HCT116 (cell line): ENCODE measurements around the gene COL15A1. TPM values are rescaled to one million over a fixed set of nuclear protein-coding genes. Genes with fewer than 3 reads are reported as not detected.

Experiments used
- ATAC-seq: fragments of 200-7000 bp; cut with Tn5 transposase; 2 replicates; pipeline ENCODE4 v1.9.1; 2020; ENCODE audit warnings: mild to moderate bottlenecking, moderate library complexity
- BruUV-seq: library from RNA; stranded (reverse); fragments of 400-500 nt; replicated peaks from 2 replicates; lab custom pipeline; 2021; lab: Mats Ljungman, UMichigan
- CTCF ChIA-PET: fragments of 300-600 bp; sonication (Branson Sonifier 250); formaldehyde crosslinking; loops from one replicate; lab custom pipeline; 2021; ENCODE audit warnings: antibody characterized with exemption; lab: Charles Lee
- POLR2A ChIA-PET: fragments of 300-600, 350-600 bp; sonication (Branson Sonifier 250); formaldehyde crosslinking; loops from one replicate; lab custom pipeline; 2021; ENCODE audit warnings: antibody characterized with exemption; lab: Charles Lee
- RAD21 ChIA-PET, 2 experiments: fragments of 300-600 bp; sonication (Branson Sonifier 250); formaldehyde crosslinking; loops; one replicate each; lab custom pipeline; 2023; ENCODE audit warnings: low total read pairs in 2 of 2; ENCODE audit not compliant: uncharacterized antibody in 2 of 2, unreplicated experiment in 2 of 2, low non-redundant PET in 1 of 2; lab: Charles Lee
- DNase-seq: peaks from one replicate; pipeline ENCODE4 v3.0.0-alpha.2; 2010; ENCODE audit warnings: low read depth, low spot score
- H2AFZ ChIP-seq: fragments of 200-600 bp; shearing (Covaris generic), sonication (generic); 2 replicates; pipeline ENCODE4 v1.6.1; 2017; ENCODE audit warnings: low read depth, mixed run types, mixed read lengths, antibody characterized with exemption, low read length; ENCODE audit not compliant: poor library complexity, severe bottlenecking
- H3K27ac ChIP-seq: 2 replicates; pipeline ENCODE4 v1.5.1; 2012; ENCODE audit warnings: low read depth, low read length
- H3K27me3 ChIP-seq: fragments of 200-600 bp; sonication (generic); 2 replicates; pipeline ENCODE4 v1.6.1; 2016; ENCODE audit warnings: mixed run types, low read length, mixed read lengths; ENCODE audit not compliant: insufficient read depth
- H3K36me3 ChIP-seq, 2 experiments: fragments of 200-500 bp in 1 of 2; fragments of 200-600 bp in 1 of 2; sonication (Bioruptor generic) in 1 of 2; sonication (generic) in 1 of 2; 2 replicates each; pipeline versions ENCODE4 v1.5.1 to v1.6.1; 2014 to 2016; ENCODE audit warnings: low read length in 2 of 2, inconsistent platforms in 1 of 2, mixed read lengths in 1 of 2, mixed run types in 1 of 2; ENCODE audit not compliant: insufficient read depth in 2 of 2, control insufficient read depth in 1 of 2
- H3K4me1 ChIP-seq, 2 experiments: fragments of 200-600 bp in 1 of 2; sonication (generic) in 1 of 2; 2 replicates each; pipeline versions ENCODE4 v1.5.1 to v1.6.1; 2012 to 2017; ENCODE audit warnings: low read length in 2 of 2, inconsistent platforms in 1 of 2, mild to moderate bottlenecking in 1 of 2, mixed read lengths in 1 of 2, mixed run types in 1 of 2, moderate library complexity in 1 of 2; ENCODE audit not compliant: insufficient read depth in 2 of 2, control insufficient read depth in 1 of 2
- H3K4me2 ChIP-seq: fragments of 200-600 bp; sonication (generic); 2 replicates; pipeline ENCODE4 v1.6.1; 2017; ENCODE audit warnings: mixed run types, low read length, mixed read lengths
- H3K4me3 ChIP-seq, 2 experiments: fragments of 200-600 bp in 1 of 2; sonication (generic) in 1 of 2; replicated peaks in 1 of 2; 2 replicates each; pipeline ENCODE4 v1.5.1; 2011 to 2016; ENCODE audit warnings: low read length in 2 of 2, control low read depth in 1 of 2, low read depth in 1 of 2, mild to moderate bottlenecking in 1 of 2, mixed read lengths in 1 of 2, mixed run types in 1 of 2
- H3K79me2 ChIP-seq: fragments of 200-600 bp; sonication (generic); 2 replicates; pipeline ENCODE4 v1.6.1; 2017; ENCODE audit warnings: mild to moderate bottlenecking, mixed run types, low read length, moderate library complexity, mixed read lengths; ENCODE audit not compliant: insufficient read depth
- H3K9ac ChIP-seq: fragments of 200-600 bp; sonication (generic); 2 replicates; pipeline ENCODE4 v1.6.1; 2016; ENCODE audit warnings: low read length, mixed read lengths
- H3K9me2 ChIP-seq: fragments of 200-600 bp; sonication (generic), shearing (Covaris generic); 2 replicates; pipeline ENCODE4 v1.6.1; 2017; ENCODE audit warnings: mixed run types, mild to moderate bottlenecking, moderate library complexity; ENCODE audit not compliant: insufficient read depth
- H3K9me3 ChIP-seq, 2 experiments: fragments of 200-500 bp in 1 of 2; fragments of 200-600 bp in 1 of 2; sonication (Bioruptor generic) in 1 of 2; sonication (generic) in 1 of 2; 2 replicates each; pipeline ENCODE4 v1.6.1; 2014 to 2017; ENCODE audit warnings: low read length in 2 of 2, mixed read lengths in 2 of 2, inconsistent platforms in 1 of 2, low read depth in 1 of 2, mild to moderate bottlenecking in 1 of 2, mixed run types in 1 of 2, moderate library complexity in 1 of 2; ENCODE audit not compliant: control insufficient read depth in 1 of 2, insufficient read depth in 1 of 2
- H4K20me1 ChIP-seq: fragments of 200-600 bp; sonication (generic), shearing (Covaris generic); 2 replicates; pipeline ENCODE4 v1.6.1; 2017; ENCODE audit warnings: mixed run types, mild to moderate bottlenecking, moderate library complexity; ENCODE audit not compliant: insufficient read depth
- ATF3 ChIP-seq: IDR thresholded peaks from 2 replicates; pipeline ENCODE4 v1.6.1; 2012
- CBX3 ChIP-seq: IDR thresholded peaks from 2 replicates; pipeline ENCODE4 v1.6.1; 2012; ENCODE audit warnings: low read depth
- CEBPB ChIP-seq: IDR thresholded peaks from 2 replicates; pipeline ENCODE4 v1.6.1; 2012; ENCODE audit warnings: low read depth
- EGR1 ChIP-seq: IDR thresholded peaks from 2 replicates; pipeline ENCODE4 v1.6.1; 2012; ENCODE audit warnings: low read depth
- EZH2phosphoT487 ChIP-seq: fragments of 200-600 bp; IDR thresholded peaks from 2 replicates; pipeline ENCODE4 v1.6.1; 2018; ENCODE audit warnings: antibody characterized with exemption, borderline replicate concordance
- FOSL1 ChIP-seq: IDR thresholded peaks from 2 replicates; pipeline ENCODE4 v1.6.1; 2012; ENCODE audit warnings: low read depth
- POLR2A ChIP-seq: IDR thresholded peaks from 2 replicates; pipeline ENCODE4 v1.7.0; 2011; ENCODE audit warnings: borderline replicate concordance; ENCODE audit not compliant: insufficient read depth, insufficient read length; ENCODE audit errors: extremely low read depth
- POLR2AphosphoS5 ChIP-seq: IDR thresholded peaks from 2 replicates; pipeline ENCODE4 v1.6.1; 2011; ENCODE audit warnings: mild to moderate bottlenecking, low read depth, low read length, moderate library complexity
- SIN3A ChIP-seq: IDR thresholded peaks from 2 replicates; pipeline ENCODE4 v1.6.1; 2012; ENCODE audit warnings: low read depth
- SP1 ChIP-seq: IDR thresholded peaks from 2 replicates; pipeline ENCODE4 v1.6.1; 2012; ENCODE audit warnings: low read depth
- YY1 ChIP-seq: IDR thresholded peaks from 2 replicates; pipeline ENCODE4 v1.6.1; 2011; ENCODE audit warnings: low read length, low read depth, moderate library complexity, mild to moderate bottlenecking; ENCODE audit not compliant: insufficient replicate concordance; ENCODE audit errors: extremely low read depth
- ZBTB33 ChIP-seq: IDR thresholded peaks from 2 replicates; pipeline ENCODE4 v1.6.1; 2011; ENCODE audit warnings: mild to moderate bottlenecking, low read length, moderate library complexity; ENCODE audit not compliant: insufficient replicate concordance; ENCODE audit errors: extremely low read depth
- ZFX ChIP-seq: fragments of 450-650 bp; IDR thresholded peaks from 2 replicates; pipeline ENCODE4 v1.6.1; 2017
- intact Hi-C: fragments of 100-400 bp; cut with micrococcal nuclease; formaldehyde crosslinking; loops from 2 replicates; pipeline ENCODE4 v1.10.0; 2022
- total RNA-seq: library from RNA; stranded (reverse); gene quantifications from one replicate; pipeline ENCODE4 v1.2.1, GENCODE V29; 2021; ENCODE audit not compliant: unreplicated experiment
- TF ChIP-seq, protein P1 (sequence below): IDR thresholded peaks from 2 replicates; pipeline ENCODE4 v1.6.1; 2012; ENCODE audit warnings: low read depth

COL15A1 gene
- total RNA-seq, 1 experiment from 2014 or later: 0.15 TPM

DNA sequence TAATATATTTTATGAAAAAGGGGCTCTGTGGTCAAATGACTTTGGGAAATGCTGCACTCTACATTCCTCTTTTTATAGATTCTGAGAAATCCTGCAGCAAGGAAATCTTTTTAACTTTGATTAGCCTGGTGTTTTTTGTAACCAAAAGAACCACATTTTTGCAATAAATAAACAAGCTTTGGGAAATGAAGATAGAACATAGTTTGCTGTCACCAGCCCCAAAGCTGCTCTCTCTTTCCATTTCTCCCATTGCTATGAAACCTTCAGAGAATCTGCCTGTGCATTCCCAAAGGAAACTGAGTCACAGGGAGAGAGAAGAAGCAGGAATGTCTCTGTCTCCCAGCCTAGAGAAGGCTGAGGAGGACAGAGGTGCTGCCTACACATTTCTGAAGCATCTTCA lies 59.0 kb downstream of the COL15A1 start:
- H3K4me3 ChIP-seq: no peak overlapping the region
- no peak overlapping the region for H3K9ac ChIP-seq
- no peak for ATAC-seq
- RAD21 ChIA-PET: no interaction called here
- H3K4me2 ChIP-seq: no peak overlapping the region
- BruUV-seq: no TSS peak
- no peaks in the 10 kb centered on the region for H3K79me2 ChIP-seq
- DNase-seq: no peak
- TF ChIP-seq SIN3A (no peak), ATF3 (no peak), ZFX (no peak), CBX3 (no peak), FOSL1 (no peak), ZBTB33 (no peak), POLR2AphosphoS5 (no peak), POLR2A (no peak), EGR1 (no peak), CEBPB (no peak), SP1 (no peak), YY1 (no peak), EZH2phosphoT487 (no peak)
- TF ChIP-seq, protein P1, sequence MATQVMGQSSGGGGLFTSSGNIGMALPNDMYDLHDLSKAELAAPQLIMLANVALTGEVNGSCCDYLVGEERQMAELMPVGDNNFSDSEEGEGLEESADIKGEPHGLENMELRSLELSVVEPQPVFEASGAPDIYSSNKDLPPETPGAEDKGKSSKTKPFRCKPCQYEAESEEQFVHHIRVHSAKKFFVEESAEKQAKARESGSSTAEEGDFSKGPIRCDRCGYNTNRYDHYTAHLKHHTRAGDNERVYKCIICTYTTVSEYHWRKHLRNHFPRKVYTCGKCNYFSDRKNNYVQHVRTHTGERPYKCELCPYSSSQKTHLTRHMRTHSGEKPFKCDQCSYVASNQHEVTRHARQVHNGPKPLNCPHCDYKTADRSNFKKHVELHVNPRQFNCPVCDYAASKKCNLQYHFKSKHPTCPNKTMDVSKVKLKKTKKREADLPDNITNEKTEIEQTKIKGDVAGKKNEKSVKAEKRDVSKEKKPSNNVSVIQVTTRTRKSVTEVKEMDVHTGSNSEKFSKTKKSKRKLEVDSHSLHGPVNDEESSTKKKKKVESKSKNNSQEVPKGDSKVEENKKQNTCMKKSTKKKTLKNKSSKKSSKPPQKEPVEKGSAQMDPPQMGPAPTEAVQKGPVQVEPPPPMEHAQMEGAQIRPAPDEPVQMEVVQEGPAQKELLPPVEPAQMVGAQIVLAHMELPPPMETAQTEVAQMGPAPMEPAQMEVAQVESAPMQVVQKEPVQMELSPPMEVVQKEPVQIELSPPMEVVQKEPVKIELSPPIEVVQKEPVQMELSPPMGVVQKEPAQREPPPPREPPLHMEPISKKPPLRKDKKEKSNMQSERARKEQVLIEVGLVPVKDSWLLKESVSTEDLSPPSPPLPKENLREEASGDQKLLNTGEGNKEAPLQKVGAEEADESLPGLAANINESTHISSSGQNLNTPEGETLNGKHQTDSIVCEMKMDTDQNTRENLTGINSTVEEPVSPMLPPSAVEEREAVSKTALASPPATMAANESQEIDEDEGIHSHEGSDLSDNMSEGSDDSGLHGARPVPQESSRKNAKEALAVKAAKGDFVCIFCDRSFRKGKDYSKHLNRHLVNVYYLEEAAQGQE: no peak
- TF ChIP-seq, all 23 proteins: peak for 0
- peaks cover 6% of the 10 kb centered on the region; the same call in 1 of the 2 replicates for H3K27me3 ChIP-seq
- no peaks in the 10 kb centered on the region for H3K36me3 ChIP-seq
- H3K4me1 ChIP-seq: peaks cover 0 to 3% of the 10 kb centered on the region in 2 experiments; a peak in 1 of 4 replicates
- H4K20me1 ChIP-seq: no peaks in the 10 kb centered on the region
- no peaks in the 10 kb centered on the region for H3K9me2 ChIP-seq
- no peak overlapping the region for H3K27ac ChIP-seq
- H2AFZ ChIP-seq: no peak overlapping the region
- ChIA-PET POLR2A (no interaction called here), CTCF (interaction anchor here (1.9 kb wide), 1 partner anchor 136 kb away, joined by 4 read pairs; no protein-coding TSS in a partner anchor)
- no peaks in the 10 kb centered on the region for H3K9me3 ChIP-seq
- intact Hi-C loops: no loop called here
